GM10248 (cell line): ENCODE results near the gene COL6A3.

ENCODE experiments used
- CTCF ChIA-PET: fragments of 300-600 bp; sonication (Branson Sonifier 250); formaldehyde crosslinking; extraction: SDS; loops from one replicate; lab custom pipeline; 2021; ENCODE audit warnings: antibody characterized with exemption; lab: Yijun Ruan, JAX
- POLR2A ChIA-PET: fragments of 350-650 bp; sonication (Branson Sonifier 250); formaldehyde crosslinking; extraction: SDS; loops from one replicate; lab custom pipeline; 2020; ENCODE audit warnings: antibody characterized with exemption; lab: Yijun Ruan, JAX
- DNase-seq: peaks from one replicate; pipeline ENCODE4 v3.0.0; 2012; ENCODE audit errors: extremely low spot score
- TF ChIP-seq, protein P1 (sequence below): IDR thresholded peaks from 2 replicates; pipeline ENCODE4 v1.5.1; 2012; ENCODE audit warnings: mild to moderate bottlenecking, low read depth; ENCODE audit errors: extremely low read depth, missing control alignments, control extremely low read depth

COL6A3 gene

DNA sequence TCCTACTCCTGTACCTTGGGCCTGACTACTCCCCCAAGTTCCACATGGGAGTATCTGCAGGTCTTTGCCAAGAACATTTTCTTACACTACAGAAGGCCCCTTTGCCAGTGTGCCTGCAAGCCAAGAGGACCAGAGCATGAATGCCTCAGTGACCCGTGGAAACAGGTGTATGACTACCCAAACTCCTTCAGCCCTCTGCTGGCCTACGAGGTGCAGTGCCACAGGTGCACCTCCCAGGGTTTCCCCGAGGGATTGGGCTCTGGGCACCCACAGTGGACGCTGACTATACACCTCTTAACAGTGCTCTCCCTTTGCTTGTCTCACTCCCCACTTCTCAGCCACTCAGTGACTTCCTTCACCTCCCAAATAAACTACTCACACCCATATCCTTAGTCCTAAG lies 91.4 kb downstream of the COL6A3 start:
- peak; percentile 28 for DNase-seq
- ChIA-PET POLR2A (no interaction called here), CTCF (interaction anchor here (1.4 kb wide), 1 partner anchor 10 kb away, joined by 5 read pairs; no protein-coding TSS in a partner anchor)
- TF ChIP-seq, protein P1, sequence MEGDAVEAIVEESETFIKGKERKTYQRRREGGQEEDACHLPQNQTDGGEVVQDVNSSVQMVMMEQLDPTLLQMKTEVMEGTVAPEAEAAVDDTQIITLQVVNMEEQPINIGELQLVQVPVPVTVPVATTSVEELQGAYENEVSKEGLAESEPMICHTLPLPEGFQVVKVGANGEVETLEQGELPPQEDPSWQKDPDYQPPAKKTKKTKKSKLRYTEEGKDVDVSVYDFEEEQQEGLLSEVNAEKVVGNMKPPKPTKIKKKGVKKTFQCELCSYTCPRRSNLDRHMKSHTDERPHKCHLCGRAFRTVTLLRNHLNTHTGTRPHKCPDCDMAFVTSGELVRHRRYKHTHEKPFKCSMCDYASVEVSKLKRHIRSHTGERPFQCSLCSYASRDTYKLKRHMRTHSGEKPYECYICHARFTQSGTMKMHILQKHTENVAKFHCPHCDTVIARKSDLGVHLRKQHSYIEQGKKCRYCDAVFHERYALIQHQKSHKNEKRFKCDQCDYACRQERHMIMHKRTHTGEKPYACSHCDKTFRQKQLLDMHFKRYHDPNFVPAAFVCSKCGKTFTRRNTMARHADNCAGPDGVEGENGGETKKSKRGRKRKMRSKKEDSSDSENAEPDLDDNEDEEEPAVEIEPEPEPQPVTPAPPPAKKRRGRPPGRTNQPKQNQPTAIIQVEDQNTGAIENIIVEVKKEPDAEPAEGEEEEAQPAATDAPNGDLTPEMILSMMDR: no peak

DNA sequence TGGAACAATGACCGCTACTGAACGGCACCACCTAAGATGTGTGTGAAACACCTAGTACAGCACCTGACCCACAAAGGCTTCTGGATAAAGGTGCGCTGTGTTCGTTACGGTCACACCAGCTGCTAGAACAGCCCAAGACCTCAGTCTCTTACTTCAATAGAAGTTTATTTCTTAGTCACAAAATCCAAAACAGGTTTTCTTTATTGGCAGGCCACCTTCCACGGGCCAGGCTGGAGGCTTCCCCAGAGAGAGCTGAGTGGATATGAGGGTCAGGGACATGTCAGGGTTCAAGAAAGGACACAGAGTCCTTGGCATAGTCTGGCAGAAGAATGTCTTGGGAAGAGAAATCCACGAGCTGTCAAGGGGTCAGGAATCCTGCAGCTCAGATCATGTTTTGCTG lies 92.2 kb downstream of the COL6A3 start:
- no peak for DNase-seq
- TF ChIP-seq, protein P1: no peak
- CTCF ChIA-PET: interaction anchor here (1.4 kb wide), 1 partner anchor 9 kb away, joined by 5 read pairs; no protein-coding TSS in a partner anchor
- POLR2A ChIA-PET: no interaction called here

DNA sequence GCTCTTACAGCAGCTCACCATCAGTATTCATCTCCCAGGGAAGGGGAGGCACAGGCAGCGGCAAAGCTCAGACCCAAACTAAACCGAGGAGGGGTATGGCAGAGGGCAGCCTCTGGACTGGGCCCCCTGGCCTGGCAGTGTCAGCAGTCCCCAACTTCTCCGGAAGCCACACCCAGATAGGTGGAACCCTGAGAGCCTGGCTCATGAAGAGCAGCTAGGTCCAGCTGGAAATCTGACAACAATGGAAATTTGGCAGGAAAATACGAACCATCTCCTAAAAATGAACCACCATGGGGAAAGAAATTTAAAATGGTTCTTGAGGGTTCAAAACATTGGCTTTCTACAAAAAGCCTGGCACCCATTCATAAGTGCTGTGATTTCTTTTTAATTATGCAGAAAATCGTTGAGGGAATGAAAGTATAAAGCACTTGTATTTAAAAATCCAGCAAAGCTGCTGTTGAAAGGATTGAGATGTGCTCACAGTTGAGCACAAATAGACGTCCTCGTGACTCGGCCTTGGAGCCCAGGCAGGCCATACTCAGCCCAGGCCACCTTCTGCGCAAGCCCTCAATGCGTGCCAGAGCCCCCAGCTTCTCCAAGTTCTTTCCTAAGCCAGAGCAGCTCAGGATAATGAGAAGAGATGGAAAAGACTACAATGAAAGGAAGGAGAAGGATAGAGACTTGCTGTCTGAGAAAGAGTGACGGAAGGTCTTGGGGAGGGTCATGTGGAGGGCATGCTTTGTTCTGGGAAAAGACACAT lies 93.0 kb downstream of the COL6A3 start:
- TF ChIP-seq, protein P1: no peak
- no peak for DNase-seq
- ChIA-PET POLR2A (no interaction called here), CTCF (interaction anchor here (1.4 kb wide), 1 partner anchor 8 kb away, joined by 5 read pairs; no protein-coding TSS in a partner anchor)

DNA sequence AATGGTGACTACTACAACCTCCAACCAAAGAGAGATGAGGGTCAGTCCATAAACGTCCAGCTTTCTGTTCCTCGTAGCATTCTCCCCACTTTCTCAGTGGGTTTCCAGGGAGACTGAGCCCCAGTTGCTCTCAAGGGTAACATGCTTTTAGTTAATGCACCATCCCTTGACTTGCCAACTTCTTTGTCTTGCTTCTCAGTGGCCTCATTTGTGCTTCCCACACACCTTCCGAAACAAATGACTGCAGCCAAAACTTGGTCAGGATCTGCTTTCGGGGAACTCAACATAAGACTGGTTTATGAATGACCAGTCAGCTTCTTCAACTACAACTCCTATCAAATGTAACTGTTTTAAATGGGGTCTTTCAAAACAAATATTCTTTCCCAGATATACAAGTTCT lies 94.1 kb downstream of the COL6A3 start:
- TF ChIP-seq, protein P1: no peak
- POLR2A ChIA-PET: no interaction called here
- DNase-seq: no peak
- CTCF ChIA-PET: no interaction called here

DNA sequence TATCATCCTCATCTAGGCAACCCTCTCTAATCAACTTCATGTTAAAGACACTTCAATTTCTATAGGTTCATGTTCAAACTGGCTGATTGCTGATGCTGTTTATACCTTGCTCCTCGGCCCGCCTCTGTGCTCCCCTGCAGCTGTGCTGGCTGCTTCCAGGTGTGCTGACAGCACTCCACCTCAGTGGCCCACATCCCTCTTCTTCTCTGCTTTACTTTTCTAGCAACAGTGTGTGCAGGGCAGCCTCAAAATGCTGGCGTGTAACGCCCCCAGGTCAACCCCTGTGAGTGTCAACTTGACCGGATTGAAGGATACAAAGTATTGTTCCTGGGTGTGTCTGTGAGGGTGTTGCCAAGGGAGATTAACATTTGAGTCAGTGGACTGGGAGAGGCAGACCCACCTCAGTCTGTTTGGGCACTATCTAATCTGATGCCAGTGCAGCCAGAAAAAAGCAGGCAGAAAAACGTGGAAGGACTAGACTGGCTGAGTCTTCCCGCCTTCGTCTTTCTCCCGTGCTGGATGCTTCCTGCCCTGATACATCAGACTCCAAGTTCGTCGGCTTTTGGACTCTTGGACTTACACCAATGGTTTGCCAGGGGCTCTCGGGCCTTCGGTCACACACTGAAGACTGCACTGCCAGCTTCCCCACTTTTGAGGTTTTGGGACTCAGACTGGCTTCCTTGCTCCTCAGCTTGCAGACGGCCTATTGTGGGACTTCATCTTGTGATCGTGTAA lies 94.7 kb downstream of the COL6A3 start:
- ChIA-PET POLR2A (no interaction called here), CTCF (no interaction called here)
- DNase-seq: no peak
- TF ChIP-seq, protein P1: no peak

DNA sequence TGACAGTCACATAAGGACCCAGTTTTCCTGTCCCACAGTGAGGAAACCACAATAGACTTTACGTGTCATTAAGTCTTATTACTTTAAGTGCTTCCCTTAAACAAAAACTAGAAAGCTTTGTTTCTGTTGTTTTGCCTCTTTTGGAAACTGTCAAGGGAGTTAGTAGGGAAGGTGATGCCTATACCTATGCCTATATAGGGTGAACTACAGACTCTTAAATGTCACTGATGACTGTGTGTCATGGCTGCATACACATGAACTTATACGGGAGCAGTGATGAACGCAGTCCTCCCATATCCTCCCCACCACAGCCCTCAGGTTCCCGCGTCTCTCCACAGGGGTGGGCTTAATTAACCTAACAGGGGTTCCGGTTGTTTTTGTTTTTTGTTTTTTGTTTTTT lies 97.6 kb downstream of the COL6A3 start:
- TF ChIP-seq, protein P1: no peak
- ChIA-PET POLR2A (no interaction called here), CTCF (no interaction called here)
- DNase-seq: no peak
